HEK293 (cell line): ENCODE measurements around the gene CAPN12.

Experiments used
- CTCF ChIA-PET: fragments of 350-600 bp; formaldehyde crosslinking; extraction: SDS; loops from one replicate; lab custom pipeline; 2021; ENCODE audit warnings: antibody characterized with exemption; lab: Yijun Ruan, JAX
- POLR2A ChIA-PET: fragments of 300-600 bp; formaldehyde crosslinking; extraction: SDS; loops from one replicate; lab custom pipeline; 2020; ENCODE audit warnings: antibody characterized with exemption, inconsistent platforms; lab: Yijun Ruan, JAX
- H3K27ac ChIP-seq: fragments of 200-500 bp; sonication (Bioruptor generic); 2 replicates; pipeline ENCODE4 v1.5.1; 2014; ENCODE audit warnings: low read depth, low read length, control low read depth, inconsistent platforms; ENCODE audit errors: extremely low read depth
- H3K36me3 ChIP-seq, 2 experiments: fragments of 200-500 bp in 1 of 2; sonication (Bioruptor generic) in 1 of 2; 1 replicate in 1 of 2; 2 replicates in 1 of 2; pipeline ENCODE4 v1.5.1; 2014 to 2017; ENCODE audit warnings: inconsistent platforms in 2 of 2, low read length in 2 of 2; ENCODE audit not compliant: control insufficient read depth in 2 of 2, insufficient read depth in 1 of 2
- H3K4me1 ChIP-seq: fragments of 200-500 bp; sonication (Bioruptor generic); 2 replicates; pipeline ENCODE4 v1.5.1; 2014; ENCODE audit warnings: mild to moderate bottlenecking, low read length, inconsistent platforms; ENCODE audit not compliant: control insufficient read depth, insufficient read depth
- H3K4me3 ChIP-seq: 2 replicates; pipeline ENCODE4 v1.5.1; 2011; ENCODE audit warnings: low read depth, mild to moderate bottlenecking, control low read depth, low read length, moderate library complexity
- H3K9me3 ChIP-seq: fragments of 200-500 bp; sonication (Bioruptor generic); 2 replicates; pipeline ENCODE4 v1.5.1; 2014; ENCODE audit warnings: low read depth, low read length, inconsistent platforms; ENCODE audit not compliant: control insufficient read depth, insufficient read depth
- BCL11A ChIP-seq: fragments of 450-650 bp; formaldehyde crosslinking; IDR thresholded peaks from 2 replicates; pipeline ENCODE4 v1.5.1; 2016; ENCODE audit warnings: low read depth, missing biosample characterization, missing genetic modification characterization
- HIC1 ChIP-seq: fragments of 450-650 bp; formaldehyde crosslinking; IDR thresholded peaks from 2 replicates; pipeline ENCODE4 v1.5.1; 2016; ENCODE audit warnings: missing biosample characterization, missing genetic modification characterization
- KLF10 ChIP-seq: fragments of 450-650 bp; IDR thresholded peaks from 2 replicates; pipeline ENCODE4 v1.5.1; 2018; ENCODE audit warnings: missing biosample characterization, mild to moderate bottlenecking, missing genetic modification characterization
- MYNN ChIP-seq: fragments of 450-650 bp; formaldehyde crosslinking; IDR thresholded peaks from 2 replicates; pipeline ENCODE4 v1.5.1; 2016; ENCODE audit warnings: missing biosample characterization, missing genetic modification characterization, borderline replicate concordance
- TCF7L2 ChIP-seq: IDR thresholded peaks from 2 replicates; pipeline ENCODE4 v1.6.1; 2011; ENCODE audit warnings: low read depth, mild to moderate bottlenecking, inconsistent platforms, low read length, moderate library complexity, borderline replicate concordance
- TRIM28 ChIP-seq: IDR thresholded peaks from 2 replicates; pipeline ENCODE4 v1.6.1; 2011; ENCODE audit warnings: low read length, control low read depth, borderline replicate concordance
- TSHZ1 ChIP-seq: fragments of 450-650 bp; formaldehyde crosslinking; IDR thresholded peaks from 2 replicates; pipeline ENCODE4 v1.5.1; 2016; ENCODE audit warnings: missing biosample characterization, missing genetic modification characterization, borderline replicate concordance
- ZEB2 ChIP-seq: fragments of 450-650 bp; formaldehyde crosslinking; IDR thresholded peaks from 2 replicates; pipeline ENCODE4 v1.5.1; 2016; ENCODE audit warnings: missing biosample characterization, missing genetic modification characterization
- ZNF114 ChIP-seq: fragments of 450-650 bp; formaldehyde crosslinking; IDR thresholded peaks from 2 replicates; pipeline ENCODE4 v1.5.0; 2017; ENCODE audit warnings: missing biosample characterization, missing genetic modification characterization
- ZNF132 ChIP-seq: fragments of 450-650 bp; formaldehyde crosslinking; IDR thresholded peaks from 2 replicates; pipeline ENCODE4 v1.5.1; 2017; ENCODE audit warnings: missing biosample characterization, missing genetic modification characterization, borderline replicate concordance
- ZNF19 ChIP-seq: fragments of 450-650 bp; formaldehyde crosslinking; IDR thresholded peaks from 2 replicates; pipeline ENCODE4; 2016; ENCODE audit warnings: missing biosample characterization, missing genetic modification characterization, low read depth
- ZNF214 ChIP-seq: fragments of 450-650 bp; formaldehyde crosslinking; IDR thresholded peaks from 2 replicates; pipeline ENCODE4 v1.5.1; 2017; ENCODE audit warnings: missing biosample characterization, mild to moderate bottlenecking, missing genetic modification characterization, borderline replicate concordance
- ZNF350 ChIP-seq: fragments of 450-650 bp; formaldehyde crosslinking; IDR thresholded peaks from 2 replicates; pipeline ENCODE4 v1.5.0; 2017; ENCODE audit warnings: missing biosample characterization, mild to moderate bottlenecking, missing genetic modification characterization
- ZNF362 ChIP-seq: fragments of 450-650 bp; formaldehyde crosslinking; IDR thresholded peaks from 2 replicates; pipeline ENCODE4 v1.5.1; 2016; ENCODE audit warnings: missing biosample characterization, missing genetic modification characterization
- ZNF366 ChIP-seq: fragments of 450-650 bp; formaldehyde crosslinking; conservative IDR thresholded peaks from 2 replicates; pipeline ENCODE4 v1.5.1; 2016; ENCODE audit warnings: missing biosample characterization, missing genetic modification characterization
- ZNF600 ChIP-seq: fragments of 450-650 bp; formaldehyde crosslinking; IDR thresholded peaks from 2 replicates; pipeline ENCODE4 v1.5.1; 2016; ENCODE audit warnings: missing biosample characterization, missing genetic modification characterization
- ZSCAN30 ChIP-seq: fragments of 450-650 bp; IDR thresholded peaks from 2 replicates; pipeline ENCODE4 v1.5.1; 2018; ENCODE audit warnings: missing biosample characterization, mild to moderate bottlenecking, missing genetic modification characterization, moderate library complexity
- ZXDB ChIP-seq: fragments of 450-650 bp; formaldehyde crosslinking; IDR thresholded peaks from 2 replicates; pipeline ENCODE4 v1.5.1; 2016; ENCODE audit warnings: missing biosample characterization, missing genetic modification characterization

Gene CAPN12

GRCh38 chr19:38710928-38711725, 33.1 kb downstream of the CAPN12 start:
- Histone ChIP-seq H3K9me3 (no peaks in the 10 kb centered on the region), H3K27ac (peak overlapping the region; percentile 22; the same call in 1 of the 2 replicates), H3K36me3 (peaks cover 84 to 93% of the 10 kb centered on the region in 2 experiments), H3K4me3 (no peak overlapping the region), H3K4me1 (no peaks in the 10 kb centered on the region)
- TF ChIP-seq ZNF132 (tag by site-specific recombination), result no peak
- no peak for TF ChIP-seq ZXDB (tag by site-specific recombination)
- TF ChIP-seq ZSCAN30 (tag by site-specific recombination), result no peak
- 0 out of 2 replicates have a peak, but pooled peaks have one; percentile 20 for TF ChIP-seq BCL11A (tag by site-specific recombination)
- TF ChIP-seq TRIM28, result no peak
- no peak for TF ChIP-seq KLF10 (tag by site-specific recombination)
- no peak for TF ChIP-seq ZNF19 (tag by site-specific recombination)
- no peak for TF ChIP-seq TSHZ1
- TF ChIP-seq ZNF114 (tag by site-specific recombination), result no peak
- no peak for TF ChIP-seq TCF7L2
- 0 out of 2 replicates have a peak, but pooled peaks have one; percentile 14 for TF ChIP-seq ZNF366 (tag by site-specific recombination)
- 0 out of 2 replicates have a peak, but pooled peaks have one; percentile 19 for TF ChIP-seq ZNF600 (tag by site-specific recombination)
- no peak for TF ChIP-seq MYNN (tag by site-specific recombination)
- TF ChIP-seq ZNF350 (tag by site-specific recombination), result no peak
- POLR2A ChIA-PET, result interaction anchor here (1.4 to 2.0 kb wide), 4 partner anchors 23 to 219 kb away, joined by 3 to 8 read pairs (median 4); partner anchors contain the start of genes ACTN4, MRPS12 and SARS2
- CTCF ChIA-PET, result interaction anchor here (0.5 to 1.5 kb wide), 6 partner anchors 19 to 219 kb away, joined by 3 to 7 read pairs (median 4); partner anchors contain the start of genes ACTN4, MRPS12 and SARS2

DNA sequence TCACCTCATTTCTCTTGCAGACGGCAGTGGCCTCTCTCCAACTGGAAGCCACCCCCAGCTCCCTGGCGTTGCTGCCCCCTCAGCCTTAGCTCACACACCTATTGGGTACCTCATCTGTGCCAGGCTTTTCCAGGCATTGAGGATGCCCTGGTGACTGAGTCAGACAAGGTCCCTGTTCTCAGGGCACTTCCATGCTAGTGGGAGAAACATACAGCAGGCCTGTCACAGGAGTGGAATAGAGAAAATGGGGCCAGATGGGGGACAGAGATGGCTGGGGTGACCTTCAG, 33.9 kb downstream of the CAPN12 start:
- H3K27ac ChIP-seq, result peak overlapping the region; percentile 22; the same call in 1 of the 2 replicates
- CTCF ChIA-PET, result interaction anchor here (0.9 to 1.5 kb wide), 3 partner anchors 20 to 73 kb away, joined by 4 to 7 read pairs (median 6); partner anchors contain the start of gene ACTN4
- H3K4me3 ChIP-seq, result no peak overlapping the region
- no peaks in the 10 kb centered on the region for H3K4me1 ChIP-seq
- H3K9me3 ChIP-seq, result no peaks in the 10 kb centered on the region
- no peak for TF ChIP-seq ZNF362 (tag by site-specific recombination)
- 0 out of 2 replicates have a peak, but pooled peaks have one; percentile 16 for TF ChIP-seq HIC1
- TF ChIP-seq ZEB2 (tag by site-specific recombination), result no peak
- no peak for TF ChIP-seq ZNF214 (tag by site-specific recombination)
- POLR2A ChIA-PET, result interaction anchor here (0.6 to 2.0 kb wide), 4 partner anchors 23 to 63 kb away, joined by 3 to 8 read pairs (median 3); partner anchors contain the start of gene ACTN4
- H3K36me3 ChIP-seq, result peaks cover 81 to 96% of the 10 kb centered on the region in 2 experiments
